ENCODE results near the gene KRTAP5-4.

- TF ChIP-seq CTCF (IDR thresholded peaks at IDR 0.05) (no peak), SIN3A (IDR thresholded peaks at IDR 0.05; ENCODE audit: borderline replicate concordance, insufficient read depth, low read depth, low read length) (no peak), REST (IDR thresholded peaks at IDR 0.05; ENCODE audit: insufficient read depth in 1 of 2, low read depth in 2 of 2, low read length in 1 of 2) (no peak), TCF7L2 (IDR thresholded peaks at IDR 0.05; ENCODE audit: low read depth, low read length) (no peak), POLR2AphosphoS5 (IDR thresholded peaks at IDR 0.05; ENCODE audit: low read depth, low read length) (no peak)
These were observed 15.7 kb upstream of the KRTAP5-4 start for GRCh38 chr11:1637628-1638027.
